Measurements from ENCODE around the gene POLR2B. TPM values are rescaled to one million over a fixed set of nuclear protein-coding genes. Genes with fewer than 3 reads are reported as not detected.
A peak's percentile ranks its signal among the peaks of the same experiment; 100 is the strongest.
"Not testable (repeated sequence)": the region's sequence is repeated elsewhere in the genome, so short reads cannot be mapped to it uniquely, and the experiment has no call there.

The POLR2B gene
- total RNA-seq, 1 donor from 2014 or later = 290 TPM

DNA sequence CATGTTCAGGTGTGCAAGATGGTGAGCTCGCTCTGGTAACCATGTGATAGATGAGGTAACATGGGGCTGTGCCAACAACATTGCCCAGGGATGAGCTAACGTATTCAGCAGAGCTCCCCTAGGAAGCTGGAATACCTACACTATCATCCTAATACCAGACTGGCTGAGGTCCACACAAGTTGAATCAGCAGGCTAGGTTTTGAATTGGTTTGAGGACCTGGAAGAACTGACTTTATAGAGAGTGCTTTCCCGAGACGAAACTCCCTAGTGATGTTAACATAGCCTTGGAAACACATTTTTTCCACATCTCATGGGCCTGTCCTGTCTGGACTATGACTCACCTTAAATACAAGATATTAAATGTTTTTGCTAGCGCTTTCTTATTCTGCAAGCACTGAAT is 74.8 kb downstream of the POLR2B start:
- H3K27me3 Mint-ChIP-seq (ENCODE audit: insufficient read depth, low read depth) = peaks cover 2% of the 10 kb centered on the region
- H3K9me3 ChIP-seq (ENCODE audit: low read depth) = no peaks in the 10 kb centered on the region
- no peaks in the 10 kb centered on the region for H3F3A ChIP-seq (ENCODE audit: low read depth)
- no peaks in the 10 kb centered on the region for H3K27me3 ChIP-seq
- H3K9me3 Mint-ChIP-seq = no peaks in the 10 kb centered on the region
- no peak overlapping the region for H3K27ac ChIP-seq
- H3K9ac ChIP-seq = no peak overlapping the region
- no peaks in the 10 kb centered on the region for H3K79me2 ChIP-seq (ENCODE audit: low read depth)
- TF ChIP-seq, protein P1, sequence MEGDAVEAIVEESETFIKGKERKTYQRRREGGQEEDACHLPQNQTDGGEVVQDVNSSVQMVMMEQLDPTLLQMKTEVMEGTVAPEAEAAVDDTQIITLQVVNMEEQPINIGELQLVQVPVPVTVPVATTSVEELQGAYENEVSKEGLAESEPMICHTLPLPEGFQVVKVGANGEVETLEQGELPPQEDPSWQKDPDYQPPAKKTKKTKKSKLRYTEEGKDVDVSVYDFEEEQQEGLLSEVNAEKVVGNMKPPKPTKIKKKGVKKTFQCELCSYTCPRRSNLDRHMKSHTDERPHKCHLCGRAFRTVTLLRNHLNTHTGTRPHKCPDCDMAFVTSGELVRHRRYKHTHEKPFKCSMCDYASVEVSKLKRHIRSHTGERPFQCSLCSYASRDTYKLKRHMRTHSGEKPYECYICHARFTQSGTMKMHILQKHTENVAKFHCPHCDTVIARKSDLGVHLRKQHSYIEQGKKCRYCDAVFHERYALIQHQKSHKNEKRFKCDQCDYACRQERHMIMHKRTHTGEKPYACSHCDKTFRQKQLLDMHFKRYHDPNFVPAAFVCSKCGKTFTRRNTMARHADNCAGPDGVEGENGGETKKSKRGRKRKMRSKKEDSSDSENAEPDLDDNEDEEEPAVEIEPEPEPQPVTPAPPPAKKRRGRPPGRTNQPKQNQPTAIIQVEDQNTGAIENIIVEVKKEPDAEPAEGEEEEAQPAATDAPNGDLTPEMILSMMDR (IDR thresholded peaks at IDR 0.05) = no peak
- TF ChIP-seq EZH2 (IDR thresholded peaks at IDR 0.05) (no peak), EZH2phosphoT487 (IDR thresholded peaks at IDR 0.05) (no peak)
- no peaks in the 10 kb centered on the region for H3K36me3 Mint-ChIP-seq
- no peaks in the 10 kb centered on the region for H4K20me1 ChIP-seq (ENCODE audit: low read depth)
- H3K4me1 Mint-ChIP-seq = peaks cover 12% of the 10 kb centered on the region
- H3K4me2 ChIP-seq = no peak overlapping the region
- no peak overlapping the region for H3K27ac Mint-ChIP-seq
- DNase-seq (ENCODE audit: low spot score) = no peak
- no peaks in the 10 kb centered on the region for H3K36me3 ChIP-seq
- H3K4me1 ChIP-seq = no peaks in the 10 kb centered on the region
- H3K4me3 ChIP-seq = no peak overlapping the region
- H2AFZ ChIP-seq (replicated peaks) = no peak overlapping the region
- no peak overlapping the region for H3K4me3 Mint-ChIP-seq

DNA sequence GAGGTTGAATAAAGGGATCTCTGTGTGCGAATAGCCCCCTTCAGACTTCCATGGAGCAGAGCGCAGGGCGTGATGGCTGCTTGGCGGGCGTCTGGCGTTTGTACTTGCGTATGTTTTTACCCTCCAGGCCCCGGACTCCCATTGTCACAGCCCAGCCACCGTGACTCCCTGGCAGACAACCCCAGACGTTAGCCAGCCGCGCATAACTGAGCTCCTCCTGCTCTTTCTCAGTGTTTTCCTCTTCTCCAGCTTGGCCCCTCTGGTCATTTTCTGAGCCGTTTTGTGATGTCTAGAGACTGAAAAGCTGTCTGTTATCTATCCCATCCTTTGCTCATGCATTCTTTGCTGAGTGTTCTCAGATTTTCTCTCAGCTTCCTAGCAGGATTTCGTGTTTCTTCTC is 77.2 kb downstream of the POLR2B start:
- Histone ChIP-seq H3K9me3 (ENCODE audit: low read depth) (no peaks in the 10 kb centered on the region), H3K36me3 (no peaks in the 10 kb centered on the region), H2AFZ (replicated peaks) (no peak overlapping the region), H3K9ac (no peak overlapping the region), H4K20me1 (ENCODE audit: low read depth) (no peaks in the 10 kb centered on the region), H3K27ac (no peak overlapping the region), H3K27me3 (no peaks in the 10 kb centered on the region), H3K4me3 (no peak overlapping the region), H3K4me1 (no peaks in the 10 kb centered on the region), H3K79me2 (ENCODE audit: low read depth) (no peaks in the 10 kb centered on the region), H3K4me2 (no peak overlapping the region), H3F3A (ENCODE audit: low read depth) (no peaks in the 10 kb centered on the region)
- H3K4me1 Mint-ChIP-seq = peaks cover 12% of the 10 kb centered on the region
- H3K36me3 Mint-ChIP-seq = no peaks in the 10 kb centered on the region
- H3K4me3 Mint-ChIP-seq = no peak overlapping the region
- H3K27ac Mint-ChIP-seq = peak overlapping the region; percentile 79
- H3K27me3 Mint-ChIP-seq (ENCODE audit: insufficient read depth, low read depth) = peaks cover 2% of the 10 kb centered on the region
- DNase-seq (ENCODE audit: low spot score) = no peak
- H3K9me3 Mint-ChIP-seq = no peaks in the 10 kb centered on the region
- TF ChIP-seq, protein P1 (IDR thresholded peaks at IDR 0.05) = no peak
- TF ChIP-seq EZH2phosphoT487 (IDR thresholded peaks at IDR 0.05) (no peak), EZH2 (IDR thresholded peaks at IDR 0.05) (no peak)

- H3K27me3 ChIP-seq = no peaks in the 10 kb centered on the region
- Mint-ChIP-seq H3K36me3 (no peaks in the 10 kb centered on the region), H3K9me3 (no peaks in the 10 kb centered on the region), H3K4me3 (no peak overlapping the region), H3K27ac (no peak overlapping the region), H3K4me1 (peaks cover 16% of the 10 kb centered on the region), H3K27me3 (ENCODE audit: insufficient read depth, low read depth) (no peaks in the 10 kb centered on the region)
- H3K4me2 ChIP-seq = no peak overlapping the region
- TF ChIP-seq, protein P1 (IDR thresholded peaks at IDR 0.05) = no peak
- TF ChIP-seq EZH2 (IDR thresholded peaks at IDR 0.05) (no peak), EZH2phosphoT487 (IDR thresholded peaks at IDR 0.05) (no peak)
- no peaks in the 10 kb centered on the region for H3F3A ChIP-seq (ENCODE audit: low read depth)
- no peaks in the 10 kb centered on the region for H4K20me1 ChIP-seq (ENCODE audit: low read depth)
- no peaks in the 10 kb centered on the region for H3K79me2 ChIP-seq (ENCODE audit: low read depth)
- H3K27ac ChIP-seq = no peak overlapping the region
- H3K4me1 ChIP-seq = no peaks in the 10 kb centered on the region
- H3K36me3 ChIP-seq = no peaks in the 10 kb centered on the region
- H3K9me3 ChIP-seq (ENCODE audit: low read depth) = no peaks in the 10 kb centered on the region
- H3K4me3 ChIP-seq = no peak overlapping the region
- no peak for DNase-seq (ENCODE audit: low spot score)
- H3K9ac ChIP-seq = no peak overlapping the region
- no peak overlapping the region for H2AFZ ChIP-seq (replicated peaks)
These were observed 81.4 kb downstream of the POLR2B start for GRCh38 chr4:57059890-57060716.

DNA sequence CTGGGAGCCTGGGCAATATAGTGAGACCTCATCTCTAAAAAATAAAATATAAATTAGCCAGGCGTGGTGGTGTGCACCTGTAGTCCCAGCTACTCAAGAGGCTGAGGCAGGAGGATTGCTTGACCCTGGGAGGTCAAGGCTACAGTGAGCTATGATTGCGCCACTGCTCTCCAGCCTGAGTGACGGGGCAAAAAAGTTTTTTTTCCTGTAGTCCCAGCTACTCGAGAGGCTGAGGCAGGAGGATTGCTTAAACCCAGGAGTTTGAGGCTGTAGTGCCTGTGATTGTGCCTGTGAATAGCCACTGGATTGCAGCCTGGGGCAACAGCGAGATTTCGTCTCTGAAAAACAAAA is 82.0 kb downstream of the POLR2B start:
- H3K9me3 Mint-ChIP-seq; H2AFZ ChIP-seq (replicated peaks); H3K4me2 ChIP-seq; H3K79me2 ChIP-seq (ENCODE audit: low read depth); H3K27ac ChIP-seq; H3K36me3 ChIP-seq; H3K36me3 Mint-ChIP-seq; H3K4me3 ChIP-seq; H3K27ac Mint-ChIP-seq; H3K27me3 Mint-ChIP-seq (ENCODE audit: insufficient read depth, low read depth); H3K9me3 ChIP-seq (ENCODE audit: low read depth); H3K4me3 Mint-ChIP-seq; DNase-seq (ENCODE audit: low spot score); H3K9ac ChIP-seq; H4K20me1 ChIP-seq (ENCODE audit: low read depth); H3K27me3 ChIP-seq; H3F3A ChIP-seq (ENCODE audit: low read depth); H3K4me1 ChIP-seq: not testable (repeated sequence)
- H3K4me1 Mint-ChIP-seq = peaks cover 13% of the 10 kb centered on the region

All from neural progenitor cell (in vitro differentiated cells).